Glutamatergic neuron (in vitro differentiated cells): ENCODE data around the gene LAMA2. TPM values are rescaled to one million over a fixed set of nuclear protein-coding genes. Genes with fewer than 3 reads are reported as not detected.
"Not testable (repeated sequence)": the region's sequence is repeated elsewhere in the genome, so short reads cannot be mapped to it uniquely, and the experiment has no call there.

ENCODE experiments used
- DNase-seq: peaks from one replicate; pipeline ENCODE4 v3.0.0; 2022
- H3K27ac Mint-ChIP-seq: one replicate; pipeline ENCODE4 v1.8.0; 2020; ENCODE audit warnings: mild to moderate bottlenecking, mixed read lengths, inconsistent platforms; ENCODE audit not compliant: unreplicated experiment
- H3K27me3 Mint-ChIP-seq: one replicate; pipeline ENCODE4 v1.8.0; 2020; ENCODE audit warnings: mild to moderate bottlenecking, moderate library complexity, mixed read lengths, inconsistent platforms; ENCODE audit not compliant: unreplicated experiment
- H3K36me3 Mint-ChIP-seq: one replicate; pipeline ENCODE4 v1.8.0; 2020; ENCODE audit warnings: mild to moderate bottlenecking, mixed read lengths, inconsistent platforms; ENCODE audit not compliant: unreplicated experiment
- H3K4me1 Mint-ChIP-seq: one replicate; pipeline ENCODE4 v1.8.0; 2020; ENCODE audit warnings: mild to moderate bottlenecking, low read depth, mixed read lengths, inconsistent platforms; ENCODE audit not compliant: unreplicated experiment
- H3K4me3 Mint-ChIP-seq: one replicate; pipeline ENCODE4 v1.8.0; 2020; ENCODE audit warnings: mild to moderate bottlenecking, mixed read lengths, inconsistent platforms; ENCODE audit not compliant: unreplicated experiment
- H3K9me3 Mint-ChIP-seq: one replicate; pipeline ENCODE4 v1.8.0; 2020; ENCODE audit warnings: mild to moderate bottlenecking, moderate library complexity, mixed read lengths, inconsistent platforms; ENCODE audit not compliant: unreplicated experiment
- CTCF ChIP-seq: fragments of 200-600 bp; sonication (generic); IDR thresholded peaks from one replicate; pipeline ENCODE4 v1.5.0; 2021; ENCODE audit not compliant: partially characterized antibody, unreplicated experiment
- total RNA-seq: library from RNA; stranded (reverse); fragmentation: NEBNext Ultra II Directional; extraction: Animal tissue kit (Norgen Biotek cat#: 25700); gene quantifications from one replicate; pipeline ENCODE4 v1.2.1, GENCODE V29; 2021; ENCODE audit not compliant: unreplicated experiment

LAMA2 gene
- total RNA-seq, 1 donor from 2014 or later = 2.4 TPM

- DNase-seq = no peak
- no peak overlapping the region for H3K27ac Mint-ChIP-seq
- peaks cover 6% of the 10 kb centered on the region for H3K4me1 Mint-ChIP-seq
Measured at GRCh38 chr6:129084406-129084805, 201.5 kb downstream of the LAMA2 start.

GRCh38 chr6:129088481-129088880, 205.5 kb downstream of the LAMA2 start:
- H3K4me3 Mint-ChIP-seq, H3K9me3 Mint-ChIP-seq, H3K36me3 Mint-ChIP-seq, DNase-seq, H3K4me1 Mint-ChIP-seq, H3K27ac Mint-ChIP-seq, H3K27me3 Mint-ChIP-seq: not testable (repeated sequence)

More at GRCh38 chr6:129084406-129084805, 201.5 kb downstream of the LAMA2 start:
- no peak for TF ChIP-seq CTCF
- Mint-ChIP-seq H3K27me3 (peaks cover 2% of the 10 kb centered on the region), H3K4me3 (no peak overlapping the region), H3K9me3 (peaks cover 3% of the 10 kb centered on the region), H3K36me3 (peaks cover 4% of the 10 kb centered on the region)

- Mint-ChIP-seq H3K27ac (no peak overlapping the region), H3K36me3 (peaks cover 4% of the 10 kb centered on the region), H3K27me3 (peaks cover 2% of the 10 kb centered on the region), H3K9me3 (peaks cover 6% of the 10 kb centered on the region), H3K4me3 (no peak overlapping the region), H3K4me1 (peaks cover 4% of the 10 kb centered on the region)
- TF ChIP-seq CTCF = no peak
- DNase-seq = no peak
Measured at GRCh38 chr6:129089357-129089756, 206.4 kb downstream of the LAMA2 start.

- Mint-ChIP-seq H3K36me3 (no peaks in the 10 kb centered on the region), H3K4me3 (no peak overlapping the region), H3K4me1 (peaks cover 2% of the 10 kb centered on the region), H3K27me3 (no peaks in the 10 kb centered on the region), H3K27ac (no peak overlapping the region), H3K9me3 (peaks cover 2% of the 10 kb centered on the region)
- TF ChIP-seq CTCF = no peak
- no peak for DNase-seq
Measured at GRCh38 chr6:129094147-129094546, 211.2 kb downstream of the LAMA2 start.

GRCh38 chr6:129096651-129097290, 213.8 kb downstream of the LAMA2 start:
- no peaks in the 10 kb centered on the region for H3K27me3 Mint-ChIP-seq
- TF ChIP-seq CTCF = no peak
- no peak overlapping the region for H3K4me3 Mint-ChIP-seq
- H3K9me3 Mint-ChIP-seq = peaks cover 2% of the 10 kb centered on the region
- no peaks in the 10 kb centered on the region for H3K36me3 Mint-ChIP-seq
- H3K4me1 Mint-ChIP-seq = peaks cover 5% of the 10 kb centered on the region
- DNase-seq = no peak
- H3K27ac Mint-ChIP-seq = no peak overlapping the region
